WI38 (cell line): ENCODE measurements around the gene TIPRL.
"Not testable (repeated sequence)": the region's sequence is repeated elsewhere in the genome, so short reads cannot be mapped to it uniquely, and the experiment has no call there.

Experiments used
- H3K4me3 ChIP-seq: 2 replicates; pipeline ENCODE4 v1.5.1; 2011; ENCODE audit warnings: low read depth, mild to moderate bottlenecking, control low read depth, low read length
- TF ChIP-seq, protein P1 (sequence below): IDR thresholded peaks from 2 replicates; pipeline ENCODE4 v1.5.1; 2012; ENCODE audit warnings: low read depth, mild to moderate bottlenecking, control low read depth, low read length

The TIPRL gene

DNA sequence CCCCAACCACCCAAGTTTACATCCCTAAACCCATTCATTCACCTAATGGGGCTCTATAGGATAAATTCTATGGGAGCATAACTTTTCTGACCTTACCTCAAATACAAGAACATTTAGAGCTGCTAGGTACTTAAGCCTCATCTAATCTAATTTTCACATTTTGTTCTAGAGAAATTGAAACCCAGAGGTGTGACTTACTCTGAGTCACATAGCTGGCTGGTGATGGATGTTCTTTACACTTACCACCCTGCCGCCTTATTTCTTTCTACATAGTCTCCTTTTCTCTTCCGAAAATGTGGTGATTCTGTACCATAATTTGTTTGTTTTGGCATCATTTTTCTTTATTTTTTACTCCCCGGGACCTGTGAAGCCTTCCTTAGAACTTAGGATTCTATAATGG lies 20.3 kb downstream of the TIPRL start:
- no peak overlapping the region for H3K4me3 ChIP-seq
- TF ChIP-seq, protein P1, sequence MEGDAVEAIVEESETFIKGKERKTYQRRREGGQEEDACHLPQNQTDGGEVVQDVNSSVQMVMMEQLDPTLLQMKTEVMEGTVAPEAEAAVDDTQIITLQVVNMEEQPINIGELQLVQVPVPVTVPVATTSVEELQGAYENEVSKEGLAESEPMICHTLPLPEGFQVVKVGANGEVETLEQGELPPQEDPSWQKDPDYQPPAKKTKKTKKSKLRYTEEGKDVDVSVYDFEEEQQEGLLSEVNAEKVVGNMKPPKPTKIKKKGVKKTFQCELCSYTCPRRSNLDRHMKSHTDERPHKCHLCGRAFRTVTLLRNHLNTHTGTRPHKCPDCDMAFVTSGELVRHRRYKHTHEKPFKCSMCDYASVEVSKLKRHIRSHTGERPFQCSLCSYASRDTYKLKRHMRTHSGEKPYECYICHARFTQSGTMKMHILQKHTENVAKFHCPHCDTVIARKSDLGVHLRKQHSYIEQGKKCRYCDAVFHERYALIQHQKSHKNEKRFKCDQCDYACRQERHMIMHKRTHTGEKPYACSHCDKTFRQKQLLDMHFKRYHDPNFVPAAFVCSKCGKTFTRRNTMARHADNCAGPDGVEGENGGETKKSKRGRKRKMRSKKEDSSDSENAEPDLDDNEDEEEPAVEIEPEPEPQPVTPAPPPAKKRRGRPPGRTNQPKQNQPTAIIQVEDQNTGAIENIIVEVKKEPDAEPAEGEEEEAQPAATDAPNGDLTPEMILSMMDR, result no peak

DNA sequence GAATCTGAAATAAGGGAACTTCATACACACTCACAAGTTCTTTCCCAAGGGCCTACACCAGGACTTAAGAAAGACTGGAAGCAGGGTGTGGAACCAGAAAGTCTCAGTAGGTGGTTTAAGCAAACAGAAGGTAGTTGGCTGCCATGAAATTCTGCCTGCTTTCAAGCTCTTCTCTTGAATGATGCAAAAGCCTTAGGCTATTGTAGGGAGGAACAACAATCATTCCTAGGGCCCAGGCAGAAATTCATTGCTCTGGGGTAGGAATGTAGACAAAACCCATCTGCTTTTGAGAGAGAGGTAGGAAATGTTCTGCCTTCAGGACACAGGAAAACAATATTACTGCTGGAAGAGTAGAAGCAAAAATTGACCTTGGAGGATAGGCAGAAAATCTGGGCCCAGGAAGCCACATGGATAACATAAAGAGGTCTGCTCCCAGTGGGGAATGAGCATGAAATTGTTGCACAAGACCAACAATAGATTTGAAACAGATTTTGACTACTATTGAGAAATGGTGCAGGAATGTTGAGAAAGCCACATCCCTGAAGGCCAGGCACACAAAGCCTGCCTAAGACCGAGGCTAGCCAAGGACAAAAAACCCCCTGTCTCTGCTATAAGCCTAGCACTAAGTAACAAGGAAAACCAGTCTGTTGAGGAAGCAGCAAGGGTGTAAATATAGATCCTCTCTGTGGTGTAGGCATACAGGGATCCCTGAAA lies 24.3 kb downstream of the TIPRL start:
- H3K4me3 ChIP-seq, result no peak overlapping the region
- TF ChIP-seq, protein P1, result no peak

DNA sequence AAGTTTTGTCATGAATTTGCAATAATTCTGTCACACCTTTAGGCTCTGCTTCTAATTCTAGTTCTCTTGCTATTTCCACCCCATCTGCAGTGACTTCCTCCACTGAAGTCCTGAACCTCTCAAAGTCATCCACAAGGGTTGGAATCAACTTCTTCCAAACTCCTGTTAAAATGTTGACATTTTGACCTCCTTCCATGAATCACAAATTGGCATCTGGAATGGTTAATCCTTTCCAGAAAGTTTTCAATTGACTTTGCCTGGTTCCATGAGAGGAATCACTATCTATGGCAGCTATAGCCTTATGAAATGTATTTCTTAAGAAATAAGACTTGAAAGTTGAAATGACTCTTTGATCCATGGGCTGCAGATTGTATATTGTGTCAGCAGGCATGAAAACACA lies 27.3 kb downstream of the TIPRL start:
- TF ChIP-seq, protein P1, result no peak
- H3K4me3 ChIP-seq, result no peak overlapping the region

DNA sequence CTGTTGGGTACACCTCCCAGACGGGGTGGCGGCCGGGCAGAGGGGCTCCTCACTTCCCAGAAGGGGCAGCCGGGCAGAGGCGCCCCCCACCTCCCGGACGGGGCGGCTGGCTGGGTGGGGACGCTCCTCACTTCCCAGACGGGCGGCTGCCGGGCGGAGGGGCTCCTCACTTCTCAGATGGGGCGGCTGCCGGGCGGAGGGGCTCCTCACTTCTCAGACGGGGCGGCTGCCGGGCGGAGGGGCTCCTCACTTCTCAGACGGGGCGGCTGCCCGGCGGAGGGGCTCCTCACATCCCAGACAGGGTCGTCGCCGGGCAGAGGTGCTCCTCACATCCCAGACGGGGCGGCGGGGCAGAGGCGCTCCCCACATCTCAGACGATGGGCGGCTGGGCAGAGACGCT lies 28.9 kb downstream of the TIPRL start:
- not testable (repeated sequence) for H3K4me3 ChIP-seq

DNA sequence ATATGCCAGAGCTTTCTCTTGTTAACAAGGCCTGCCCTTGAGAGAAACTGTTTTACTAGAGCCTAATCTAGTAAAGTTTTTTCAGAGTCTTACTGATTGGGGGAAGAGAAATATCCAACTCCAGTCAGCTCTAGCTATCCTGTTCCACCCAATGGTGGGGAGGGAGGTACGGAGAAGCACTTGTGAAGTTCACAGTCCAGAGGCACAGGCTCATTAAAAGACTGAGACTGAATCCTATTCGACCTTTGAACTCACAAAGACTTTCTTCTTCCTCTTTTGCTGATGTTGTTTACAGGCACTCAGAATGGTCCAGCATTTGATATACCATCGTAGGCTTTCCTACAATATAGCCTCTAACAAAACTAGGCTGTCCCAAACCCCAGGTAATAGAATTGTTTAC lies 31.6 kb downstream of the TIPRL start:
- H3K4me3 ChIP-seq, result no peak overlapping the region
- TF ChIP-seq, protein P1, result no peak

DNA sequence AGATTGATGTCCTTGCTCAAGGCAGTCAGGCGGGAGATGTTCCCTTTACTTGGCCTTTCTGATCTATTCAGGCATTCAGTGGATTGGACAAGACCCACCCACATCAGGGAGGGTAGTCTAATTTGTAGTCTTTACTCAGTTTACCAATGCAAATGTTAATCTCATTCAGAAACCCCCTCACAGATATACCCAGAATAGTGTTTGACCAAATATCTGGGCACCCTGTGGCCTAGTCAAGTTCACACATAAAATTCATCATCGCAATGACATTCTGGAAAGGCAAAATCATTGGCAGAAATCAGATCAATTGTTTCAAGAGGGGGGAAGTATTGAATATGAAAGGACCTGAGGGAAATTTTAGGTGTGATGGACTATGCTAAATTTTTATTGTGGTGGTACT lies 34.6 kb downstream of the TIPRL start:
- H3K4me3 ChIP-seq, result no peak overlapping the region
- TF ChIP-seq, protein P1, result no peak

DNA sequence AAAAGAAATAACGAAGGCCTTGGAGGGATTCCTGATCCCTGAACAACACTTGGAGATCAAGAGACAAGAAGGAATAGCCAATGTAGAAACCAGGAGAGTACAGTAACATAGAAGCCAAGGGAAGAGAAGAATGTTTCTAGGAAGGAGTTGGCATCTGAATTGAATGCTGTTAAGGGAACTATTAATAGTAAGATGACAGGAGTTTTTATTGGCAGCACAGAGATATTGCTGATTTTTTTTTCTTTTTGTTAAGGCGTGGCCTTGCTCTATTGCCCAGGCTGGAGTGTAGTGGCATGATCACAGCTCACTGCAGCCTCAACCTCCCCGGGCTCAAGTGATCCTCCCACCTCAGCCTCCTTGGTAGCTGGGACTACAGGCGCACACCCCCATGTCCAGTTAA lies 37.4 kb downstream of the TIPRL start:
- TF ChIP-seq, protein P1, result no peak
- H3K4me3 ChIP-seq, result no peak overlapping the region

DNA sequence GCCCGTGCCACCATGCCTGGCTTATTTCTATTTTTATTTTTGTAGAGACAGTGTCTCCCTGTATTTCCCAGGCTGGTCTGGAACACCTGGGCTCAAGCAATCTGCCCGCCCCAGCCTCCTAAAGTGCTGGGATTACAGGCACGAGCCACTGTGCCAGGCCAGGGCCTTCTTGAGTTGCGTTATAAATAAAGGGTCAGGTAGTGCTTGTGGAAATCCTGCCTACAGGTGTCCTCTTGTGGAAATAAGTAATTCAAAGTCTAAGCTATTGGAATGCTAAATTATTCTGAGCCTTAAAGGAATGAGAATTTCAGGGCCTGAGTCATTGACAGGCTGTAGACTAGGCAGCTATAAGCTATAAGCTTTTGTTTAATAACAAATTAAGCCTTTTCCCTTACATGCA lies 38.9 kb downstream of the TIPRL start:
- no peak overlapping the region for H3K4me3 ChIP-seq
- TF ChIP-seq, protein P1, result no peak
